RWPE1 (cell line): ENCODE measurements around the gene ZNF264.
A peak's percentile ranks its signal among the peaks of the same experiment; 100 is the strongest.
"Not testable (repeated sequence)": the region's sequence is repeated elsewhere in the genome, so short reads cannot be mapped to it uniquely, and the experiment has no call there.

Source experiments
- CTCF ChIA-PET: fragments of 350-600 bp; sonication (Branson Sonifier 250); formaldehyde crosslinking; extraction: SDS; loops from one replicate; lab custom pipeline; 2021; lab: Yijun Ruan, JAX
- POLR2A ChIA-PET: fragments of 400-600 bp; formaldehyde crosslinking; extraction: SDS; loops from one replicate; lab custom pipeline; 2020; ENCODE audit warnings: antibody characterized with exemption; ENCODE audit not compliant: low non-redundant PET; lab: Yijun Ruan, JAX
- DNase-seq: peaks from one replicate; pipeline ENCODE4 v3.0.0; 2012; ENCODE audit warnings: low spot score
- H3K27ac ChIP-seq: fragments of 450-650 bp; 2 replicates; pipeline ENCODE4 v1.5.1; 2017
- CTCF ChIP-seq: fragments of 450-650 bp; conservative IDR thresholded peaks from 2 replicates; pipeline ENCODE4 v1.5.1; 2017; ENCODE audit warnings: low read depth, mild to moderate bottlenecking

ZNF264 gene

GRCh38 chr19:57171551-57172081 is 19.7 kb upstream of the ZNF264 start:
- TF ChIP-seq CTCF: no peak
- H3K27ac ChIP-seq: no peak overlapping the region
- CTCF ChIA-PET: interaction anchor here (0.6 to 0.8 kb wide), 2 partner anchors 47 to 340 kb away, joined by 3 to 5 read pairs; no protein-coding TSS in a partner anchor
- peak; percentile 7 for DNase-seq
- POLR2A ChIA-PET: no interaction called here

GRCh38 chr19:57190301-57190700 is 999 bp upstream of the ZNF264 start:
- TF ChIP-seq CTCF: no peak
- ChIA-PET CTCF (no interaction called here), POLR2A (interaction anchor here (0.5 kb wide), 1 partner anchor 130 kb away, joined by 3 read pairs; the partner anchor contains the start of gene ZNF543)
- DNase-seq: no peak
- no peak overlapping the region for H3K27ac ChIP-seq

DNA sequence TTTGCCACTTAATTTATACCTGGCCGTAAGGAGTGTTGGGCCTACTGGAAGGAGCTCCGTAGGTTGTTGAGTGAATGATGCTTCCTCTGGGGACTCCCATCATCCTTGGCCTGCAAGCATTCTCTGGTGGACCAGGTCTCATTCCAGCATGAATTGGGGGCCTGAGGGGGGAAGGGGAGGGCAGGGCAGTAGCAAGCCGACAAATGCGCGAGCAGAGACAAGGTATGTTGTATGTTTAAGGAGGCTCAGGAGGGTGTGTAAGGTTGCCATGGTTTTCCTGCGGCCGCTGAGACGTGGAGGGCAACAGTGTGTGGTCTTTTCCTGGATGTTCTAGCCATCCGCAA is 749 bp downstream of the ZNF264 start:
- POLR2A ChIA-PET: no interaction called here
- no peak for TF ChIP-seq CTCF
- DNase-seq: peak; percentile 21
- H3K27ac ChIP-seq: peak overlapping the region; percentile 84
- CTCF ChIA-PET: interaction anchor here (0.7 kb wide), 1 partner anchor 615 kb away, joined by 3 read pairs; no protein-coding TSS in a partner anchor

DNA sequence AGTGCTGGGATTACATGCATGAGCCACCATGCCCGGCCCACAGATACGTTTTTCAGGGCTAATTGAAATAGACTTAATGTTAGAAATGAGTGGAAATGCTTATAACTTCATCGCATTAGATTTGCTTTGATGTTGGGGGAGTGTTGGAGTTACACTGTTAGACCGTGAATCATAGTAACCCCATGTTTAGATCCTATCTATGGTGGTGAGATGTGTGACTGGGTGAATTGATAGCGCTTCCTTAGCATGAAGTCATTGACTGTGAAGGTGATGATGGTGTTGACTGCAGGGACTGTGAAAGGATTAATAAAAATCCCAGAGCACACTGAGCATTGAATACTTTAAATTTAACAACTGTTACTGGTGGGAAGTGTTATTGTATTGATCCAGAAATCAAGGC is 1.7 kb downstream of the ZNF264 start:
- TF ChIP-seq CTCF: no peak
- DNase-seq: no peak
- POLR2A ChIA-PET: no interaction called here
- CTCF ChIA-PET: no interaction called here
- H3K27ac ChIP-seq: peak overlapping the region; percentile 84

DNA sequence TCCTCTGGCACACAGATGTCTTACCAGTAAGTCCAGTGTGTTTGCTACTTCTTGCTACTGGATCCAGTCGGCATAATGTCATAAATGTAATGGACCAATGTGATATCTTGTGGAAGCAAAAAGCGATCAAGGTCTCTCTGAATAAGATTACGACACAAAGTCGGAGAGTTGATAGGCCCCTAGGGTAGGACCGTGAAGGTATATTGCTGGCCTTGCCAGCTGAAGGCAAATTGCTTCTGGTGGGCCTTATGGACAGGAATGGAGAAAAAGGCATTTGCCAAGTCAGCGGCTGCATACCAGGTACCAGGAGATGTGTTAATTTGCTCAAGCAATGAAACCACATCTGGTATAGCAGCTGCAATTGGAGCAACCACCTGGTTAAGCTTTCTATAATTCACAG is 6.6 kb downstream of the ZNF264 start:
- CTCF ChIA-PET, DNase-seq, H3K27ac ChIP-seq, POLR2A ChIA-PET: not testable (repeated sequence)

GRCh38 chr19:57202160-57202559 is 10.9 kb downstream of the ZNF264 start:
- DNase-seq: no peak
- CTCF ChIA-PET: no interaction called here
- POLR2A ChIA-PET: no interaction called here
- H3K27ac ChIP-seq: no peak overlapping the region
- TF ChIP-seq CTCF: no peak

GRCh38 chr19:57210381-57210780 is 19.1 kb downstream of the ZNF264 start:
- no peak for TF ChIP-seq CTCF
- ChIA-PET POLR2A (interaction anchor here (0.6 kb wide), 1 partner anchor 59 kb away, joined by 5 read pairs; no protein-coding TSS in a partner anchor), CTCF (no interaction called here)
- no peak for DNase-seq
- no peak overlapping the region for H3K27ac ChIP-seq
